AG04450 (cell line): ENCODE measurements around the gene RABL3. TPM values are rescaled to one million over a fixed set of nuclear protein-coding genes. Genes with fewer than 3 reads are reported as not detected.
"Not testable (repeated sequence)": the region's sequence is repeated elsewhere in the genome, so short reads cannot be mapped to it uniquely, and the experiment has no call there.

Experiments
- CTCF ChIA-PET: fragments of 300-600, 350-600 bp; formaldehyde crosslinking; extraction: SDS; loops from one replicate; lab custom pipeline; 2022; ENCODE audit warnings: antibody characterized with exemption, inconsistent platforms; lab: Charles Lee
- POLR2A ChIA-PET: fragments of 350-600 bp; formaldehyde crosslinking; extraction: SDS; loops from one replicate; lab custom pipeline; 2021; ENCODE audit warnings: antibody characterized with exemption, inconsistent platforms; lab: Yijun Ruan, JAX
- DNase-seq: peaks from one replicate; pipeline ENCODE4 v3.0.0-alpha.2; 2011; ENCODE audit warnings: low read depth, low spot score
- H3K27ac ChIP-seq: one replicate; pipeline ENCODE4 v1.5.1; 2012; ENCODE audit warnings: low read depth, low read length, control low read depth
- H3K27me3 ChIP-seq: one replicate; pipeline ENCODE4 v1.6.0; 2012; ENCODE audit warnings: low read length; ENCODE audit not compliant: control insufficient read depth, insufficient read depth
- H3K4me3 ChIP-seq: 2 replicates; pipeline ENCODE4 v1.5.1; 2011; ENCODE audit warnings: mild to moderate bottlenecking, low read depth, low read length, control low read depth
- H3K9me3 ChIP-seq: 2 replicates; pipeline ENCODE4 v1.5.1; 2012; ENCODE audit warnings: low read length; ENCODE audit not compliant: control insufficient read depth, insufficient read depth
- CTCF ChIP-seq: IDR thresholded peaks from 2 replicates; pipeline ENCODE4 v1.5.1; 2011; ENCODE audit warnings: low read depth, low read length, control low read depth, inconsistent platforms
- polyA plus RNA-seq: library from polyadenylated mRNA; depleted of rRNA; stranded (reverse); fragments of >200 nt; gene quantifications from 2 replicates; pipeline ENCODE4 v1.2.3, GENCODE V29; 2011; rRNA removed
- small RNA-seq: library from RNA; depleted of rRNA; stranded (forward); fragments of <200 nt; gene quantifications from one replicate; pipeline ENCODE3, GENCODE V24; 2012; ENCODE audit warnings: low read depth; ENCODE audit not compliant: insufficient read length

RABL3 gene
- polyA plus RNA-seq, 1 experiment = 9.3 TPM

- ChIA-PET POLR2A (no interaction called here), CTCF (no interaction called here)
- no peaks in the 10 kb centered on the region for H3K9me3 ChIP-seq
- H3K4me3 ChIP-seq = no peak overlapping the region
- H3K27me3 ChIP-seq = peaks cover 2% of the 10 kb centered on the region
- no peak for DNase-seq
- no peak for TF ChIP-seq CTCF
- no peak overlapping the region for H3K27ac ChIP-seq
Observed at GRCh38 chr3:120640231-120640630, 102.1 kb downstream of the RABL3 start.

GRCh38 chr3:120638820-120639219 lies 103.5 kb downstream of the RABL3 start:
- CTCF ChIA-PET, H3K4me3 ChIP-seq, POLR2A ChIA-PET, H3K27me3 ChIP-seq, DNase-seq, H3K9me3 ChIP-seq, H3K27ac ChIP-seq: not testable (repeated sequence)

- Histone ChIP-seq H3K27ac (no peak overlapping the region), H3K4me3 (no peak overlapping the region), H3K9me3 (no peaks in the 10 kb centered on the region), H3K27me3 (peaks cover 2% of the 10 kb centered on the region)
- TF ChIP-seq CTCF = no peak
- ChIA-PET POLR2A (no interaction called here), CTCF (no interaction called here)
- DNase-seq = no peak
Observed at GRCh38 chr3:120637851-120638559, 104.3 kb downstream of the RABL3 start.

- DNase-seq = no peak
- H3K4me3 ChIP-seq = no peak overlapping the region
- H3K27me3 ChIP-seq = peaks cover 2% of the 10 kb centered on the region
- TF ChIP-seq CTCF = no peak
- H3K9me3 ChIP-seq = no peaks in the 10 kb centered on the region
- ChIA-PET POLR2A (no interaction called here), CTCF (no interaction called here)
- no peak overlapping the region for H3K27ac ChIP-seq
Observed at GRCh38 chr3:120636795-120637401, 105.4 kb downstream of the RABL3 start.

Small RNA genes within 50 kb of the gene (small RNA-seq; reads per million reads assigned to genes)
- gene MTCO1P29 (not detected), gene MTCO2P29 (not detected)

Other genes with a start within 250 kb of the RABL3 start
- gene NDUFB4, start 146.2 kb downstream of the RABL3 start, polyA plus RNA-seq = 174 and 183 TPM in 2 replicates
- gene HGD, start 60.3 kb downstream of the RABL3 start, polyA plus RNA-seq = 0.14 and 0.15 TPM in 2 replicates
- gene GTF2E1, start 228 bp upstream of the RABL3 start, polyA plus RNA-seq = 12.8 and 15.5 TPM in 2 replicates
- not detected in 2 replicates for gene STXBP5L, start 165.7 kb upstream of the RABL3 start, polyA plus RNA-seq